Chondrocyte (in vitro differentiated cells): Measurements from ENCODE around the gene LRRC8D. TPM values are rescaled to one million over a fixed set of nuclear protein-coding genes. Genes with fewer than 3 reads are reported as not detected.

Experiments used
- DNase-seq: peaks from one replicate; pipeline ENCODE4 v3.0.0; 2021; ENCODE audit warnings: mixed read lengths, low spot score
- H3K27ac Mint-ChIP-seq: one replicate; pipeline ENCODE4 v1.8.0; 2021; ENCODE audit warnings: mild to moderate bottlenecking, moderate library complexity, mixed read lengths; ENCODE audit not compliant: unreplicated experiment
- H3K27me3 Mint-ChIP-seq: 2 replicates; pipeline ENCODE4 v1.8.0; 2021; ENCODE audit warnings: low read depth, mixed read lengths
- H3K36me3 Mint-ChIP-seq: 2 replicates; pipeline ENCODE4 v1.8.0; 2021; ENCODE audit warnings: low read depth, mixed read lengths
- H3K4me1 Mint-ChIP-seq: 2 replicates; pipeline ENCODE4 v1.8.0; 2021; ENCODE audit warnings: low read depth, mild to moderate bottlenecking, mixed read lengths
- H3K4me3 Mint-ChIP-seq: one replicate; pipeline ENCODE4 v1.8.0; 2021; ENCODE audit warnings: mild to moderate bottlenecking, moderate library complexity, mixed read lengths; ENCODE audit not compliant: unreplicated experiment
- H3K9me3 Mint-ChIP-seq: 2 replicates; pipeline ENCODE4 v1.8.0; 2021; ENCODE audit warnings: low read depth, mixed read lengths
- total RNA-seq: library from RNA; stranded (reverse); gene quantifications from 3 replicates; pipeline ENCODE4 v1.2.1, GENCODE V29; 2021
- TF ChIP-seq, protein P1 (sequence below): fragments of 200-600 bp; sonication (generic); IDR thresholded peaks from 2 replicates; pipeline ENCODE4 v1.5.0; 2021; ENCODE audit warnings: antibody characterized with exemption, mild to moderate bottlenecking, moderate library complexity

LRRC8D gene
- total RNA-seq, 1 donor from 2014 or later: 14.9 TPM

DNA sequence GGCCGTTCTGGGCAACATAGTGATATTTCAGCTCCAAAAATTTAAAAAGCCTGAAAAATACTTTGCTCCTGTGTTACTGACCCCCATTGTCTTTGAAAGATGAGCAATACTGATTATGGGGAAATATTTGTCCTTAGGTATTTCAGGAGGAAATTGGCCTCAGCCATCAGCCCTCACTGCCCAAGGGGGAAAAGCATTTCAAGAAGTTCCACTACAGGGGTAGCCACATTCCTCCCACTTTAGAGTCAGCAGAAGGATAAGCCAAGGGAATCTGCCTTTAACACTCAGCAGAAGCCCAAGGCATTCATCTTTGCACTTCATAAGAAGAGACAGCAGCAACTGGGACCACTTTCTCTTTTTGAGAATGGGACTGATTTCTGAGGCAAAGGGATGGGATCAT, 133.6 kb downstream of the LRRC8D start:
- Mint-ChIP-seq H3K27ac (no peak overlapping the region), H3K9me3 (peaks cover 4% of the 10 kb centered on the region), H3K36me3 (no peaks in the 10 kb centered on the region), H3K4me1 (peaks cover 19% of the 10 kb centered on the region), H3K27me3 (no peaks in the 10 kb centered on the region), H3K4me3 (no peak overlapping the region)
- no peak for DNase-seq
- TF ChIP-seq, protein P1, sequence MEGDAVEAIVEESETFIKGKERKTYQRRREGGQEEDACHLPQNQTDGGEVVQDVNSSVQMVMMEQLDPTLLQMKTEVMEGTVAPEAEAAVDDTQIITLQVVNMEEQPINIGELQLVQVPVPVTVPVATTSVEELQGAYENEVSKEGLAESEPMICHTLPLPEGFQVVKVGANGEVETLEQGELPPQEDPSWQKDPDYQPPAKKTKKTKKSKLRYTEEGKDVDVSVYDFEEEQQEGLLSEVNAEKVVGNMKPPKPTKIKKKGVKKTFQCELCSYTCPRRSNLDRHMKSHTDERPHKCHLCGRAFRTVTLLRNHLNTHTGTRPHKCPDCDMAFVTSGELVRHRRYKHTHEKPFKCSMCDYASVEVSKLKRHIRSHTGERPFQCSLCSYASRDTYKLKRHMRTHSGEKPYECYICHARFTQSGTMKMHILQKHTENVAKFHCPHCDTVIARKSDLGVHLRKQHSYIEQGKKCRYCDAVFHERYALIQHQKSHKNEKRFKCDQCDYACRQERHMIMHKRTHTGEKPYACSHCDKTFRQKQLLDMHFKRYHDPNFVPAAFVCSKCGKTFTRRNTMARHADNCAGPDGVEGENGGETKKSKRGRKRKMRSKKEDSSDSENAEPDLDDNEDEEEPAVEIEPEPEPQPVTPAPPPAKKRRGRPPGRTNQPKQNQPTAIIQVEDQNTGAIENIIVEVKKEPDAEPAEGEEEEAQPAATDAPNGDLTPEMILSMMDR: no peak

DNA sequence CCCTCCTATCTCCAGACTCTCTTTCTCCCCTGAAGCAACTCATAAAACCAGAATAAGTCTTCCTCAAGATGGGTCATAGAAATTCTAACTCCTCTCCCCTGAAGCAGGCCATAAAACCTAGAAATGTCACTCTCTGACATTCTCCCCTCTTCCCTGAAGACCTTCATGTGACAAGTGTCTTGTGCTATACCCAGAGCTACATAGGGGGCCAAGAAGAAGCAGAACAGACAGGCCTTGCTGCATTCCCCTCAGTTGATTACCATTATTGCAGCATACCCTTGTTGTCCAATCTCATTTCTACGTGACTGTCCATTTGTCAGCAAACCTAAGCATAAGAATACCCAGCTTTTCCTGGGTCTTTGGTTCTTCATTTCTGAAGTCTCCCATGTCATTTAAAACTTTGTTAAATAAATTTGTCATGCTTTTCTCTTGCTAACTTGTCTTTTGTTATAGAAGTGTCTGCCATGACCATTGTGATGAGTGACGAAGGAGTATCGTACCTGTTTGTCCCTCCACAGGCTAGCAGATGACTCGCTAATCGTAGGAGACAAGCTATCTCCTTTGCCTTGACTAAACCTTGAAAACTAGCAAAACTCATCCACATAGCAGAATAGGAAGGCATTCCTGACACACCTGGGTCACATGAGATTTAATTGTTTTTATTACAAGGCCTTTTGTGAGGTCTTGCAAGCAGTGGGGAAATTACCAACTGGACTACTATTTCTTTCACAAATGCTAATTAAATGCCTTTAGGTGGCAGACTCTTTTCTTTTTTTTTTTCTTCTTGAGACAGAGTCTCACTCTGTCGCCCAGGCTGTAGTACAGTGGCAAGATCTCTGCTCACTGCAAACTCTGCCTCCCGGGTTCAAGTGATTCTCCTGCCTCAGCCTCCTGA, 134.7 kb downstream of the LRRC8D start:
- H3K27ac Mint-ChIP-seq: no peak overlapping the region
- no peaks in the 10 kb centered on the region for H3K27me3 Mint-ChIP-seq

DNA sequence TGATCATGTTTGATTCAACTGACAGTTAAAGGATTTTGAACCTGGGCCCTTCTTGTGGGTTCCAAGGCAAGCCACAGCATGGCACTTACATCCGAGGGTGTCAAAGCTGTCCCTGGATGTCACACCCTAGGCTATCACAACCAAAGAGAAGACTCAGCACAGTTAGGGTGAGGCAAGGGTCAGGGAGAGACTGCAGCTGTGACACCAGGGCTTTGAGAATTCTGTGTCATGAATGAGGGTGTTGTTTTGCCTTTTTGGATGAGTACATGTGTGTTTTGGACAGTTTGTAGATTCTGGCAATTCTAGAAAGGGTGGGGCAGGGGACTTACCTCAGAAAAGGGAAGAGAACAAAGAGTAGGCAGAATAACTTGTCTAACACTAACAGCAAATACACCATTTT, 136.3 kb downstream of the LRRC8D start:
- H3K4me1 Mint-ChIP-seq: peaks cover 16% of the 10 kb centered on the region
- no peaks in the 10 kb centered on the region for H3K27me3 Mint-ChIP-seq
- H3K36me3 Mint-ChIP-seq: no peaks in the 10 kb centered on the region
- no peak overlapping the region for H3K4me3 Mint-ChIP-seq
- TF ChIP-seq, protein P1: no peak
- no peak overlapping the region for H3K27ac Mint-ChIP-seq
- H3K9me3 Mint-ChIP-seq: peaks cover 8% of the 10 kb centered on the region
- DNase-seq: no peak

More for the DNA sequence above, 134.7 kb downstream of the LRRC8D start:
- TF ChIP-seq, protein P1: no peak
- peaks cover 8% of the 10 kb centered on the region for H3K9me3 Mint-ChIP-seq
- H3K4me3 Mint-ChIP-seq: no peak overlapping the region
- H3K36me3 Mint-ChIP-seq: no peaks in the 10 kb centered on the region
- peaks cover 19% of the 10 kb centered on the region for H3K4me1 Mint-ChIP-seq
- DNase-seq: no peak

DNA sequence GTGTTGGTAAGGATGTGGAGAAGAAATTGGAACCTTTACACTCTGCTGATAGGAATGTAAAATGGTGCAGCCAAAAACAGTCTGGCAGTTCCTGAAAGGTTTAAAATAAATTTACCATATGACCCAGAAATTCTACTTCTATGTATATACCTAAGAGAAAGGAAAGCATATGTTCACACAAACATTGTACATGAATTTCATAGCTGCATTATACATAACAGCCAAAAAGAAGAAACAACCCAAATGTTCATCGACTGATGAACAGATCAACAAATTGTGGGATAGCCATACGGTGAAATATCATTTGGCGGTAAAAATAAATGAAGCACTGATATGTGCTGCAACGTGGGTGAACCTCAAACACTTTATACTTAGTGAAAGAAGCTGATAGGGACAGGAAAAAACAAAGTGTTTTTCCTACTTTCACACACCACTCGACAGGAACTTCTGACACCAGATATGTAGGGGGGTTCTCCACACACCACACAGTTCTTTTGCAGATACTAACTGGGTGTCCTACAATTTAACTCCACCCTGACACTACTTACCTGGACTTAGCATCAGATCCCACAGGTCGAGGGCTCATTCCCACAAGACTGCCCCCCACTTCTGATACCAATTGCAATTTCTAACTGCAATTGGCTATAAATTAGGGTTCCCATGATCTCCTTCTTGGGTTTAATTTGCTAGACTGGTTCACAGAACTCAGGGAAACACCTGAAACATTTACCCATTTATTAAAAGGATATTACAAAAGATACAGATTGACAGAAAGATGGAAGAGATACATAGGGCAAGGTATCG, 138.2 kb downstream of the LRRC8D start:
- peaks cover 8% of the 10 kb centered on the region for H3K9me3 Mint-ChIP-seq
- peaks cover 12% of the 10 kb centered on the region for H3K4me1 Mint-ChIP-seq
- no peaks in the 10 kb centered on the region for H3K27me3 Mint-ChIP-seq
- no peak overlapping the region for H3K4me3 Mint-ChIP-seq
- H3K36me3 Mint-ChIP-seq: no peaks in the 10 kb centered on the region
- TF ChIP-seq, protein P1: no peak
- no peak for DNase-seq
- H3K27ac Mint-ChIP-seq: no peak overlapping the region

DNA sequence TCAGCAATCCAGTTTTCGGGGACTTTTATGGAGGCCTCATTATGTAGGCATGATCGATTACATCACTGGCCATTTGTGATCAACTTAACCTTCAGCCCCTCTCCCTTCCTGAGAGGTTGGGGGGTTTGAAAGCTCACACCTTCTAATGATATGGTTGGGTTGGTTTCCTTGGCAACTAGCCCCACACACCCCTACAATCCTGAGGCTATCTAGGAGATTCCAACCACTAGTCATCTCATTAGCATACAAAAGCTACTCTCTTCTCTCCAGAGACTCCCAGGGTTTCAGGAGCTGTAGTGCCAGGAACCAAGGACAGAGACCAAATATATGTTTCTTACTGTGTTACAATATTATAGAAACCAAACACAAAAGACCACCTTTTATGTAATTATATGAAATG, 138.9 kb downstream of the LRRC8D start:
- Mint-ChIP-seq H3K4me3 (no peak overlapping the region), H3K4me1 (peaks cover 12% of the 10 kb centered on the region), H3K9me3 (peaks cover 8% of the 10 kb centered on the region), H3K27me3 (no peaks in the 10 kb centered on the region), H3K36me3 (no peaks in the 10 kb centered on the region), H3K27ac (no peak overlapping the region)
- DNase-seq: no peak
- TF ChIP-seq, protein P1: no peak
